ENCODE results near the gene FKRP.

Gene FKRP

DNA sequence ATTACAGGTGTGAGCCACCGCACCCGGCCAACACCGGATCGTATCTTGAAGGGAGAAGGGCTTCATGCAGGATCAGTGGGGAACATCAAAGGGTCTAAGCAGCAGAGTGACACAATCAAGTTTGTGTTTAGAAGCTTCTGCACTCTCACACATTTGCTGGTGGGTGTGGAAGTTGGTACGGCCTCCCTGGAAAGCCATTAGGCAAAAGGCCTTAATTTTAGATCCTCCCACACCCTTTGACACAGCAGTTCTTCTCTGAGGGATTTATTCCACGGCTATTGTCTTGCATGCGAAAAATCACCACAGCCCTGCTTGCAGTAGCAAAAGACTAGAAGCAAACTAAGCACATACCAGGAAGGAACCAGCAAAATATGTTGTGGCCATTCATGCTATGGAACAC is 60.8 kb downstream of the FKRP start:
- Histone ChIP-seq H3K9me3 (ENCODE audit: control insufficient read depth, insufficient read depth, low read length) (no peaks in the 10 kb centered on the region), H3K4me3 (ENCODE audit: low read length) (no peak overlapping the region), H3K27me3 (ENCODE audit: control insufficient read depth, low read length) (no peaks in the 10 kb centered on the region), H4K20me1 (ENCODE audit: control insufficient read depth, insufficient read depth, low read depth, low read length) (no peaks in the 10 kb centered on the region), H3F3A (ENCODE audit: control insufficient read depth, insufficient read depth) (no peaks in the 10 kb centered on the region), H3K4me1 (ENCODE audit: control insufficient read depth, low read length) (no peaks in the 10 kb centered on the region), H3K27ac (ENCODE audit: low read depth, low read length) (no peak overlapping the region), H3K9me2 (replicated peaks; ENCODE audit: control insufficient read depth, low read length) (no peaks in the 10 kb centered on the region), H3K36me3 (ENCODE audit: control insufficient read depth, low read length) (no peaks in the 10 kb centered on the region), H3K4me2 (ENCODE audit: low read length) (no peak overlapping the region), H3K79me2 (ENCODE audit: control insufficient read depth, low read length) (no peaks in the 10 kb centered on the region)
- TF ChIP-seq EZH2phosphoT487 (IDR thresholded peaks at IDR 0.05; ENCODE audit: borderline replicate concordance, low read length): no peak
- TF ChIP-seq, protein P1, sequence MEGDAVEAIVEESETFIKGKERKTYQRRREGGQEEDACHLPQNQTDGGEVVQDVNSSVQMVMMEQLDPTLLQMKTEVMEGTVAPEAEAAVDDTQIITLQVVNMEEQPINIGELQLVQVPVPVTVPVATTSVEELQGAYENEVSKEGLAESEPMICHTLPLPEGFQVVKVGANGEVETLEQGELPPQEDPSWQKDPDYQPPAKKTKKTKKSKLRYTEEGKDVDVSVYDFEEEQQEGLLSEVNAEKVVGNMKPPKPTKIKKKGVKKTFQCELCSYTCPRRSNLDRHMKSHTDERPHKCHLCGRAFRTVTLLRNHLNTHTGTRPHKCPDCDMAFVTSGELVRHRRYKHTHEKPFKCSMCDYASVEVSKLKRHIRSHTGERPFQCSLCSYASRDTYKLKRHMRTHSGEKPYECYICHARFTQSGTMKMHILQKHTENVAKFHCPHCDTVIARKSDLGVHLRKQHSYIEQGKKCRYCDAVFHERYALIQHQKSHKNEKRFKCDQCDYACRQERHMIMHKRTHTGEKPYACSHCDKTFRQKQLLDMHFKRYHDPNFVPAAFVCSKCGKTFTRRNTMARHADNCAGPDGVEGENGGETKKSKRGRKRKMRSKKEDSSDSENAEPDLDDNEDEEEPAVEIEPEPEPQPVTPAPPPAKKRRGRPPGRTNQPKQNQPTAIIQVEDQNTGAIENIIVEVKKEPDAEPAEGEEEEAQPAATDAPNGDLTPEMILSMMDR (IDR thresholded peaks at IDR 0.05; ENCODE audit: low read depth, low read length, poor library complexity, severe bottlenecking): no peak
